ENCODE measurements around the gene SLC22A23.
A peak's percentile ranks its signal among the peaks of the same experiment; 100 is the strongest.

SLC22A23 gene

DNA sequence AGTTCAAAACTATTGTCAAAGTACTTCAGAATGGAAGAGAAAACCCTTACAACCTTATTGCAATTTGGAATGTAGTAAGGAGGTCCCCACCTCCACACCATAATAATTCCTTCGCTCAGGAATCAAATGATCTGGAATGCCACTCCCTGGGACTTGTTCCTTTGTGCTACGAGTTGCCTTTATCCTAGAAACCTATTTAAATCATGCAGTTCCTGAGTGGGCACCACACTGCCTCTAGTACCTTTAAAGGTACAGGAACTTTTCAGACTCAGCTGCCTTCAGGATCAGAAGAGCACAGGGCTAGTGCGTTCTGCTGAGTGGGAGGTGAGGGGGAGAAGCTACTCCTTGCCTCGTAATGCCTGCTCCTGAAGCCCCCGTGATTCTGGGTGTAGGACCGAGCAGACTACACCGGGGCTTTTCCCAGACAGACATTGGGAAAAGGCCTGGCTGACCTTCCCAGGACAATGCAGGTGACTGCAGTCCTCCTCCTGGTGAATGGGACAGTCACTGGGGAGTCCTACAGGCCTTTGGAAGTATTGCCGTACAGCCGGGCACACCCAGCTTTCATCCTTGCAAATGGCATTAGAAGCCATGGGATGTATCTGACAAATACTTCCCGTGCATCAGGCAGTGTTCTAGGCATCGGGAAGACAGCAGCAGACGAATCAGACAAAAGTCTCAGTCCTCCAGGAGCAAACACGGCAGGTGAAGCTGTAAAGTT lies 217.6 kb downstream of the SLC22A23 start:
- no peak overlapping the region for H3K27ac ChIP-seq
- POLR2A ChIA-PET (ENCODE audit: low non-redundant PET) = no interaction called here
- DNase-seq (ENCODE audit: low spot score) = no peak
- TF ChIP-seq, protein P1, sequence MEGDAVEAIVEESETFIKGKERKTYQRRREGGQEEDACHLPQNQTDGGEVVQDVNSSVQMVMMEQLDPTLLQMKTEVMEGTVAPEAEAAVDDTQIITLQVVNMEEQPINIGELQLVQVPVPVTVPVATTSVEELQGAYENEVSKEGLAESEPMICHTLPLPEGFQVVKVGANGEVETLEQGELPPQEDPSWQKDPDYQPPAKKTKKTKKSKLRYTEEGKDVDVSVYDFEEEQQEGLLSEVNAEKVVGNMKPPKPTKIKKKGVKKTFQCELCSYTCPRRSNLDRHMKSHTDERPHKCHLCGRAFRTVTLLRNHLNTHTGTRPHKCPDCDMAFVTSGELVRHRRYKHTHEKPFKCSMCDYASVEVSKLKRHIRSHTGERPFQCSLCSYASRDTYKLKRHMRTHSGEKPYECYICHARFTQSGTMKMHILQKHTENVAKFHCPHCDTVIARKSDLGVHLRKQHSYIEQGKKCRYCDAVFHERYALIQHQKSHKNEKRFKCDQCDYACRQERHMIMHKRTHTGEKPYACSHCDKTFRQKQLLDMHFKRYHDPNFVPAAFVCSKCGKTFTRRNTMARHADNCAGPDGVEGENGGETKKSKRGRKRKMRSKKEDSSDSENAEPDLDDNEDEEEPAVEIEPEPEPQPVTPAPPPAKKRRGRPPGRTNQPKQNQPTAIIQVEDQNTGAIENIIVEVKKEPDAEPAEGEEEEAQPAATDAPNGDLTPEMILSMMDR (conservative IDR thresholded peaks at IDR 0.05; ENCODE audit: low read depth) = no peak
- CTCF ChIA-PET = interaction anchor here (0.5 to 1.2 kb wide), 5 partner anchors 12 to 219 kb away, joined by 3 to 5 read pairs (median 4); no protein-coding TSS in a partner anchor

DNA sequence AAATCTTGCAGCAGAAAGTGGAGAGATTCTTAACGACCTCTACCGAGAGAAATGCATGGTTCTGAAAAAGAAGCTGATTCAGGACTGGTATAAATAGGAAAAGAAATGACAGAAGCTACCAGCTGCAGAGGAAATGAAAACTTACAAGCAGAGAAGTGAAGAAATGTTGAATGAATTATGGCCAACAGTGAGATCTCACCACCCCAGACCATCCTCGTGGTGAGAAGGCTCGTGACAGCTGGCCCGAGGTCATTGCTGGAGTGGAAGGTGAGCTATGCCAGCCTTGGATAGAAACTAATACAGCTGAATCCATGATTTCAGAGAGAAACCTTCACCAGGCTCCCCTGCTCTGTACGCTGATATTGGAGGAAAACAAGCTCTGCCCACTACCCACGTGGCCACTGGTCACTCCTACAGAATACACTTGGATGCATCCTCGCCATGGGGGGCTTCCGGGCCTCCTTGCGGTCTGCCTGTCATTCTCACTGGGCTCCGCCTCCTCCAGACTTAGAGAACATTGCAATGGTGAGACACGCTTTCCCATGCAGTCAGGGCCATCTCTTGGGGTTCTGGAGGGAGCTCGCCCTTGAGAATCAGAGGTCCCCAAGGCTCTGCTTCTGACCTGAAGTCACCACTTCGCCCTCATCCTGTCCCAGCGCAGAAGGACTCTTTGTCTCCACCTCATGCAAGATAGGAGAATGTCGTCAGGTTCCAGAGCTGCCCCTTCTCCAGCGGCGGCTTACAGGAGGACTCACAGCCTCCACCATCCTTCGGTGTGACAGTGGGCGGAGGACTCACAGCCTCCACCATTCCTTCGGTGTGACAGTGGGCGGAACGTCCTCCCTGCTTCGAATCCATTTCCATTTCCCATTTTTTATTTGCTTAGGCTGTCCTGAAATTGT lies 218.8 kb downstream of the SLC22A23 start:
- ChIA-PET CTCF (interaction anchor here (0.6 kb wide), 1 partner anchor 919 kb away, joined by 4 read pairs; no protein-coding TSS in a partner anchor), POLR2A (ENCODE audit: low non-redundant PET) (interaction anchor here (0.6 kb wide), 1 partner anchor 23 kb away, joined by 4 read pairs; no protein-coding TSS in a partner anchor)
- TF ChIP-seq, protein P1 (conservative IDR thresholded peaks at IDR 0.05; ENCODE audit: low read depth) = no peak
- H3K27ac ChIP-seq = no peak overlapping the region
- no peak for DNase-seq (ENCODE audit: low spot score)

DNA sequence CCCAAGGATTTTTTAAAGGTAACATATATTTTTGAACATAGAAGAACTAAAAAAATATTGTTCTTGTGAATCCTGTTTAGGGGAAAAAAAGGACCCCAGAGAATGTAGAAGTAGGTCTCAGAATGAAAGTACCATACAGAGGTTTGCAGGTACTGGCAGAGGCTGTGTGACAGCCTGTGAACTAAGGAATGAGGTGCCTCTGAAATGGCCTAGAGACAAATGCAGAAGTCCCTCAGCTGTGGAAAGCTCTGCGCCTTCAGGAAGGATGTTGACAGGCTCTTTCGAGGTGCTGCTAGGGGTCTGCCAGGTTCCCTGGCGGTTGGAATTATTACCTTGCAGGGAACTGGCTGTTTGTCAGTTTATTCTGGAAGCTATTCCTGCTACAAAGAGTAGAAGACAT lies 220.8 kb downstream of the SLC22A23 start:
- no peak for DNase-seq (ENCODE audit: low spot score)
- no peak overlapping the region for H3K27ac ChIP-seq
- TF ChIP-seq, protein P1 (conservative IDR thresholded peaks at IDR 0.05; ENCODE audit: low read depth) = no peak
- ChIA-PET POLR2A (ENCODE audit: low non-redundant PET) (no interaction called here), CTCF (no interaction called here)

DNA sequence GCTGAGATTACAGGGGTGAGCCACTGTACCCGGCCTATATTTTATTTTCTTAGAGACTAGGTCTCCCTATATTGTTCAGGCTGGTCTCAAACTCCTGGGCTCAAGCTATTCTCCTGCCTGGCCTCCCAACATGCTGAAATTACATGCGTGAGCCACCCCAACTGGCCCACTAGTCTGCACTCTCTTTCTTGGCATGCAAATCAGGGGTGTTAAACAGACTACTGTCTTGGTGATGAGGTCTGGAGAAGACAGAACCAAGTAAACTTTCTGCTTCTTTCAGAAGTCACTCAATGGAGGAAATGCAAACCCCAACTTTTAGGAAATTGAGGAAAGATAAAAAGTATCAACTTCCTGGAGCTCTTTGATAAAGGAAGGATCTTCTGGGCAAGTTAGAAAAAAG lies 221.4 kb downstream of the SLC22A23 start:
- DNase-seq (ENCODE audit: low spot score) = no peak
- TF ChIP-seq, protein P1 (conservative IDR thresholded peaks at IDR 0.05; ENCODE audit: low read depth) = no peak
- no peak overlapping the region for H3K27ac ChIP-seq
- ChIA-PET CTCF (no interaction called here), POLR2A (ENCODE audit: low non-redundant PET) (no interaction called here)

DNA sequence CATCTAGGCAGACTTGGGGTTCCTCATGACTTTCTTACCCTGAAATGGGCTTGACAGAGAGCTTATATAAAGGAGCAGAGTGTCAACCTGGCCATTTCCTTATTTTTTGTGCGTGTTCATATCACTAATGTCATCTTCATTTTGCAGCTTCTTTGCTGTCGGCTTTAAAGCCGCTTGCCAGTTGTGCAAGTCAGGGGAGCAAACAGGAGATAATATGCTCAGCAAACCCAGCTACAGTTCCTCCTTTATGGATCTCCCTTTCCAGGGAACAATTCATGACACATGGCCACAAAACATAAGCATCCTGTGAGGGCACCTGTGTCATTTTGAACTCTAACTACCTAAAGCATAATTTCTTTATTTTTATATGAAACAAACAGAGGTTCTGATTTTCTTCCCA lies 222.9 kb downstream of the SLC22A23 start:
- ChIA-PET CTCF (interaction anchor here (0.5 to 0.9 kb wide), 3 partner anchors 15 to 618 kb away, joined by 3 to 6 read pairs (median 4); no protein-coding TSS in a partner anchor), POLR2A (ENCODE audit: low non-redundant PET) (no interaction called here)
- H3K27ac ChIP-seq = no peak overlapping the region
- no peak for DNase-seq (ENCODE audit: low spot score)
- TF ChIP-seq, protein P1 (conservative IDR thresholded peaks at IDR 0.05; ENCODE audit: low read depth) = no peak

DNA sequence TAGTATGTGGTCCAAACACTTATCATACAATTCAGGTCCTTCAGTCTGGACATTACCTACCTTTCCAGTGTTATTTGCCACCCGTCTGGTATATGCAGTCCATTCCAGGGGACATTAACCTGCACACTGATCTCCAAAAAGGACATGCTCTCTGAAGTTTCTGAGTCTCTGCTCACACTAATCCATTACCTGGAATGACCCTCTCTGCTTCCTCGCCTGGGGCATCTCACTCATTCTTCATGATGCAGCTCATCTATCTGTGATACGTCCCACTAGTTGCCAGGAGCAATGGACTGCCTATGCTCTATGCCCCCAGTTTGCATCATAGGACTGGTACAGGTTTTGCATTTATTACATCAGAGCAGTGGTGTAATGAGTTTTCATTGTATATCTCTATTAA lies 223.5 kb downstream of the SLC22A23 start:
- no peak overlapping the region for H3K27ac ChIP-seq
- CTCF ChIA-PET = interaction anchor here (0.6 to 0.9 kb wide), 2 partner anchors 18 to 619 kb away, joined by 4 to 6 read pairs; no protein-coding TSS in a partner anchor
- POLR2A ChIA-PET (ENCODE audit: low non-redundant PET) = no interaction called here
- TF ChIP-seq, protein P1 (conservative IDR thresholded peaks at IDR 0.05; ENCODE audit: low read depth) = no peak
- DNase-seq (ENCODE audit: low spot score) = peak; percentile 23
